Mucosa of descending colon (tissue), 3 donors: ENCODE measurements around the gene ANXA4. TPM values are rescaled to one million over a fixed set of nuclear protein-coding genes. Genes with fewer than 3 reads are reported as not detected.

Experiments used
- ATAC-seq: fragments of 200-7000 bp; cut with Tn5 transposase; one replicate; pipeline ENCODE4 v1.9.1; 2020; ENCODE audit warnings: mild to moderate bottlenecking, moderate library complexity
- DNase-seq, 3 donors: peaks; one replicate each; pipeline ENCODE4 v3.0.0-alpha.2; 2020
- H3K36me3 ChIP-seq: fragments of 200-600 bp; one replicate; pipeline ENCODE4 v1.8.0; 2021; ENCODE audit warnings: low read depth, mild to moderate bottlenecking
- H3K4me1 ChIP-seq: fragments of 200-600 bp; one replicate; pipeline ENCODE4 v1.8.0; 2021; ENCODE audit warnings: low read depth, mild to moderate bottlenecking
- H3K4me3 ChIP-seq: fragments of 200-600 bp; one replicate; pipeline ENCODE4 v1.8.0; 2021; ENCODE audit warnings: mild to moderate bottlenecking
- H3K9me3 ChIP-seq: fragments of 200-600 bp; one replicate; pipeline ENCODE4 v1.8.0; 2021; ENCODE audit warnings: mild to moderate bottlenecking
- intact Hi-C, 2 donors: fragments of 100-400 bp; cut with DNase I in 1 of 2; cut with micrococcal nuclease in 1 of 2; formaldehyde crosslinking; loops; one replicate each; pipeline versions ENCODE4 v1.11.0 to v1.11.1; 2022; cut with DNase I, micrococcal nuclease
- long read RNA-seq, 2 donors: library from polyadenylated mRNA; unstranded; transcript quantifications; one replicate each; pipeline ENCODE4 v2.0.0, GENCODE V29; 2019 to 2021
- total RNA-seq, 3 donors: library from RNA; stranded (reverse); fragmentation: NEBNext Ultra II Directional in 2 of 3; extraction: Animal tissue kit (Norgen Biotek cat#: 25700) in 2 of 3; gene quantifications; one replicate each; pipeline versions ENCODE4 v1.2.1 to v1.2.4, GENCODE V29; 2021 to 2023
- TF ChIP-seq, protein P1 (sequence below): fragments of 200-600 bp; IDR thresholded peaks from one replicate; pipeline ENCODE4 v1.8.0; 2022; ENCODE audit warnings: antibody characterized with exemption, mild to moderate bottlenecking
- donor health status: DM: no; HTN: no; CAD: no; lungs with moderate emphysema.
- donor health status: DM: no; HTN: no; CAD: no.
- donor health status: DM: no; HTN: yes; CAD: no.

The ANXA4 gene
- total RNA-seq = 100 to 1,000 TPM; 176 to 345 (median 228) TPM
- long read RNA-seq, donor 1, transcript ANXA4-201 (13 exons, 2,799 nt) = major isoform, 140 of 172 reads
- long read RNA-seq, donor 1, partial matches to known transcripts = 13 of 172 reads
- long read RNA-seq, donor 1, other reads (novel, unspliced or antisense) = 17 of 172 reads
- long read RNA-seq, donor 2, transcript ANXA4-201 (13 exons, 2,799 nt) = major isoform, 134 of 171 reads
- long read RNA-seq, donor 2, partial matches to known transcripts = 18 of 171 reads
- long read RNA-seq, donor 2, other reads (novel, unspliced or antisense) = 18 of 171 reads

DNA sequence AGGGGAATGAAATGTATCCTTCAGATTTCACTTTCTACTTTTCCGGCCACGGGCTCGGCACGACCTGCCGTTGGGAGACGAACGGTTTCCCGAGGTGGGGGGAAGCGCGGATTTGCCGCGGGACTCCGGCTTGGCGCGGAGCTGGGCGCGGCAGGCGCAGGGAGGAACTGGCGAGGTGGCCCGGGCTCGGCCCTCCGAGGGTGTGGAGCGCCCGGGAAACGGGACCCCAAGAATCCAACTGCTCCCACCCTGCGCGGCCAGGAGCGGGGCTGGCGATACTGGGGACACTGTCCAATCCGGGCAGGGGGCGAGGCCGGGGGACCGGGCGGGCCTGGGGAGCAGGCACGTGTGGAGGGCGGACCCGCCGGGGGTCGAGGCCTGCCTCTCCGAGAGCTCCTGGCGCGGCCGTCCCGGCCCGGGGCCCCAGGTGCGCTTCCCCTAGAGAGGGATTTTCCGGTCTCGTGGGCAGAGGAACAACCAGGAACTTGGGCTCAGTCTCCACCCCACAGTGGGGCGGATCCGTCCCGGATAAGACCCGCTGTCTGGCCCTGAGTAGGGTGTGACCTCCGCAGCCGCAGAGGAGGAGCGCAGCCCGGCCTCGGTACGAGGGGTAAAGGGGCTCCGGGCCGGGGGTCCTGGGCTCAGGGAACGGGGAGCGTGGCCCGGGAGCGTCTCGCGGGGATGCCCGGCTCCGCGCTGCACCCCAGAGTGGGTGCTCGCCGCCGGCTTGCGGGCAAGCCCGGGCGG, at the start of gene ANXA4:
Gene ANXA4, plus strand, starts transcription at position 560 of the 747 bp plus-strand sequence. CDS start 39,432 bp downstream, outside the sequence.
- DNase-seq = peak; percentile 94 to 95 (median 94)

DNA sequence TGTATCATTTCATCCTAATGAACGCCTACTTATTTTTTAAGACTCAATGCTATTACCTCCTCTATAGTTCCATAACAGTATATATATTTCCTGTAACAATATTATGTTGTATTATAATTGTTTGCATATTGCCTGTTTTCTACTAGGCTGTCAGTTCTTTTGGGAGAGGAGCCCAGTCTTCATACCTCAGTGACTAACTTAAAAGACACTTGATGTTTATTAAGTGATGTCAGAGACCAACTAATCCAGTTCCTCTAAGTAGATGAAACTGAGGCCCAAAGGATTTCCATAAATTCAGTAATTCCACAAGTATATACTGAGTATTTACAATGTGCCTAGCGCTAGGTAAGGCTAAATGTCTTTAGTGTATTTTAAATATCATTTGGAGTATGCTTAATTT, 49.5 kb upstream of the ANXA4 start:
- TF ChIP-seq, protein P1, sequence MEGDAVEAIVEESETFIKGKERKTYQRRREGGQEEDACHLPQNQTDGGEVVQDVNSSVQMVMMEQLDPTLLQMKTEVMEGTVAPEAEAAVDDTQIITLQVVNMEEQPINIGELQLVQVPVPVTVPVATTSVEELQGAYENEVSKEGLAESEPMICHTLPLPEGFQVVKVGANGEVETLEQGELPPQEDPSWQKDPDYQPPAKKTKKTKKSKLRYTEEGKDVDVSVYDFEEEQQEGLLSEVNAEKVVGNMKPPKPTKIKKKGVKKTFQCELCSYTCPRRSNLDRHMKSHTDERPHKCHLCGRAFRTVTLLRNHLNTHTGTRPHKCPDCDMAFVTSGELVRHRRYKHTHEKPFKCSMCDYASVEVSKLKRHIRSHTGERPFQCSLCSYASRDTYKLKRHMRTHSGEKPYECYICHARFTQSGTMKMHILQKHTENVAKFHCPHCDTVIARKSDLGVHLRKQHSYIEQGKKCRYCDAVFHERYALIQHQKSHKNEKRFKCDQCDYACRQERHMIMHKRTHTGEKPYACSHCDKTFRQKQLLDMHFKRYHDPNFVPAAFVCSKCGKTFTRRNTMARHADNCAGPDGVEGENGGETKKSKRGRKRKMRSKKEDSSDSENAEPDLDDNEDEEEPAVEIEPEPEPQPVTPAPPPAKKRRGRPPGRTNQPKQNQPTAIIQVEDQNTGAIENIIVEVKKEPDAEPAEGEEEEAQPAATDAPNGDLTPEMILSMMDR = no peak
- no peaks in the 10 kb centered on the region for H3K9me3 ChIP-seq
- intact Hi-C loops = no loop called here
- H3K36me3 ChIP-seq = no peaks in the 10 kb centered on the region
- ATAC-seq = no peak
- no peak overlapping the region for H3K4me3 ChIP-seq
- no peak for DNase-seq
- H3K4me1 ChIP-seq = peaks cover 2% of the 10 kb centered on the region

More for the DNA sequence above, at the start of gene ANXA4:
- Histone ChIP-seq H3K9me3 (no peaks in the 10 kb centered on the region), H3K4me1 (peaks cover 11% of the 10 kb centered on the region), H3K4me3 (peak within 1 kb of the TSS; percentile 98), H3K36me3 (no peaks in the 10 kb centered on the region)
- intact Hi-C loops = no loop called here
- TF ChIP-seq, protein P1 = no peak
- peak; percentile 95 for ATAC-seq

DNA sequence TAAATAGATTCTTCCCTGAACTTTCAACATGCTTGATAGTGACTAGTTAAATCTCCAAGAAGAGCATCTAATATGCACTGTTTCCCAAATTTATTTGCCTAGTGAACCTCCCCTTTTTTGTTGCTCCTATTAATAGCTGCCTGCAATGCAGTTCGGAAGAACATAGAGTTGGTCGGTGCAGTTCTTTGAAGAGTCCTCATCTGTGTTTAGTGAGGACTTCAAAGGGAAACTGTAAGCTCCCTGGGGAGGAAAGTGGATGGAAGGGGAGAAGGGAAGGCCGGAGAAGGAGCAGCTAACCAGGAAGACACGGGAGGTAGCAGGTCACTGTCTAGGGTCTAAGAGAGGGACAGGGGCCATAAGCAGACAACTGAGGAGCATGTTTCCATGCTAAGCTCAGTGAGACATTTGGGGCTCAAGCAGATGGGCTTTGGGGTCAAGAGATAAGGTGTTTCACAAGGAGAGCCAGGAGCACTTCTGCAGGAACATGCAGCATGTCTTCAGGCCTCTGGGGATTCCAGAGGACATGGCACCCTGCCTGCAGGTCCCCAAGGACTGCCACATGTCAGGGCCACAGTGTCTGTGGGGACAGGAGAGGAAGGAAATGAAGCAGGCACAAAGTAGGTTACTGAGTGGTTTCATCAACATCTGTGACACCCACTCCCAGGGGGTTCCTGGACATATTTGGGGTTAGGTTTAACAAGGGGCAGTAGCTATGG, 48.7 kb upstream of the ANXA4 start:
- intact Hi-C loops = no loop called here
- TF ChIP-seq, protein P1 = no peak
- no peaks in the 10 kb centered on the region for H3K36me3 ChIP-seq
- H3K4me3 ChIP-seq = no peak overlapping the region
- H3K4me1 ChIP-seq = peaks cover 2% of the 10 kb centered on the region
- DNase-seq (peak in 1 of 3 donors; percentile 55), ATAC-seq (peak; percentile 79)
- no peaks in the 10 kb centered on the region for H3K9me3 ChIP-seq

DNA sequence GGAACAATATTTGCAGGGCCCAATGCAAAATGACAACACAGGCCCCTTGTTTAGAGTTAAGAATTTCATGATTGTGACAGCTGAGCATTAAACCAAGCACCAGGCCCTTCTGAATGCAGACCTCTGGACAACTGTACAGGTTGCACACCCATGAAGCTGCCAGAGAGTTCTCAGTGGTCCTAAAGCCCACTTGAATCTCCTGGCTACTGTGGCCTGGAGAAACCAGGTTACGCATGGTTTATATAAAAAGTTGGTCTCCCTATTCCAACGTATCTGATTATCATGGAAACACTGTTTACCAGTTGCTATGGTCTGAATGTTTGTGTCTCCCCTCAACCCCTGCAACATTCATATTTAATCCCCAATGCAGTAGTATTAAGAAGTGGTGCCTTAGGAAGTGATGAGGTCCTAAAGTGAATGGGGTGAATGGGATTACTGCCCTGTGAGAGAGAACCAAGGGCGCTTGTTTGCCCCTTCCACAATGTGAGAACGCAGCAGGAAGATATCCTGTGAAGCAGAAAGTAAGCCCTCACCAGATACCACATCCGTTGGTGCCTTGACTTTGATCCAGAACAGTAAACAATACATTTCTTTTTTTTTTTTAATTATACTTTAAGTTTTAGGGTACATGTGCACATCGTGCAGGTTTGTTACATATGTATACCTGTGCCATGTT, 48.0 kb upstream of the ANXA4 start:
- no peaks in the 10 kb centered on the region for H3K36me3 ChIP-seq
- peaks cover 2% of the 10 kb centered on the region for H3K4me1 ChIP-seq
- no peak overlapping the region for H3K4me3 ChIP-seq
- DNase-seq (peak in 1 of 3 donors; percentile 44), ATAC-seq (peak; percentile 82)
- intact Hi-C loops = no loop called here
- TF ChIP-seq, protein P1 = no peak
- H3K9me3 ChIP-seq = no peaks in the 10 kb centered on the region
